ENCODE data around the gene ACOT11. TPM values are rescaled to one million over a fixed set of nuclear protein-coding genes. Genes with fewer than 3 reads are reported as not detected.
"Not testable (repeated sequence)": the region's sequence is repeated elsewhere in the genome, so short reads cannot be mapped to it uniquely, and the experiment has no call there.

Gene ACOT11
- total RNA-seq, 1 donor from 2014 or later, result 1.7 TPM

DNA sequence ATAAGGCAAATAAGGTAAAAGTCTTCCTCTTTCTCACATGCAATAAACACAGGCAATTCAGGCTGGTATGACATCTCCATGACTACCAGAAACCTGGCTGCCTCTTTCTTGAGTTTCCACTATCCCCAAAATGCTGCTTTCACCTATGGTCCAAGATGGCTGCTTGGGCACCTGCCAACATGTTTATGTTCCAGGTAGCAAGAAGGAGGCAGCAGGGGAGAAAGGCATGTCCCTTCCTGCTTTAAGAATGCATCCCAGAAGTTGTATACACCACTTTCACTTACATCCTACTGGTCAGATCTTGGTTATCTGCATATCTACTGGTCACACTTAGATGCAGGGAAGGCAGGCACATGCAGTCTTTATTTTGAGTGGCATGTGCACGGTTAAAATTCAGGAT lies 19.4 kb upstream of the ACOT11 start:
- no peak overlapping the region for H3K27ac Mint-ChIP-seq
- TF ChIP-seq, protein P1, sequence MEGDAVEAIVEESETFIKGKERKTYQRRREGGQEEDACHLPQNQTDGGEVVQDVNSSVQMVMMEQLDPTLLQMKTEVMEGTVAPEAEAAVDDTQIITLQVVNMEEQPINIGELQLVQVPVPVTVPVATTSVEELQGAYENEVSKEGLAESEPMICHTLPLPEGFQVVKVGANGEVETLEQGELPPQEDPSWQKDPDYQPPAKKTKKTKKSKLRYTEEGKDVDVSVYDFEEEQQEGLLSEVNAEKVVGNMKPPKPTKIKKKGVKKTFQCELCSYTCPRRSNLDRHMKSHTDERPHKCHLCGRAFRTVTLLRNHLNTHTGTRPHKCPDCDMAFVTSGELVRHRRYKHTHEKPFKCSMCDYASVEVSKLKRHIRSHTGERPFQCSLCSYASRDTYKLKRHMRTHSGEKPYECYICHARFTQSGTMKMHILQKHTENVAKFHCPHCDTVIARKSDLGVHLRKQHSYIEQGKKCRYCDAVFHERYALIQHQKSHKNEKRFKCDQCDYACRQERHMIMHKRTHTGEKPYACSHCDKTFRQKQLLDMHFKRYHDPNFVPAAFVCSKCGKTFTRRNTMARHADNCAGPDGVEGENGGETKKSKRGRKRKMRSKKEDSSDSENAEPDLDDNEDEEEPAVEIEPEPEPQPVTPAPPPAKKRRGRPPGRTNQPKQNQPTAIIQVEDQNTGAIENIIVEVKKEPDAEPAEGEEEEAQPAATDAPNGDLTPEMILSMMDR (IDR thresholded peaks at IDR 0.05; ENCODE audit: unreplicated experiment), result no peak
- DNase-seq (ENCODE audit: low spot score, unreplicated experiment), result no peak
- no peak overlapping the region for H3K4me3 Mint-ChIP-seq (ENCODE audit: low read depth)
- H3K36me3 Mint-ChIP-seq (ENCODE audit: insufficient read depth), result no peaks in the 10 kb centered on the region
- H3K9me3 Mint-ChIP-seq (ENCODE audit: low read depth), result no peaks in the 10 kb centered on the region
- no peaks in the 10 kb centered on the region for H3K27me3 Mint-ChIP-seq
- H3K4me1 Mint-ChIP-seq (ENCODE audit: low read depth), result no peaks in the 10 kb centered on the region

DNA sequence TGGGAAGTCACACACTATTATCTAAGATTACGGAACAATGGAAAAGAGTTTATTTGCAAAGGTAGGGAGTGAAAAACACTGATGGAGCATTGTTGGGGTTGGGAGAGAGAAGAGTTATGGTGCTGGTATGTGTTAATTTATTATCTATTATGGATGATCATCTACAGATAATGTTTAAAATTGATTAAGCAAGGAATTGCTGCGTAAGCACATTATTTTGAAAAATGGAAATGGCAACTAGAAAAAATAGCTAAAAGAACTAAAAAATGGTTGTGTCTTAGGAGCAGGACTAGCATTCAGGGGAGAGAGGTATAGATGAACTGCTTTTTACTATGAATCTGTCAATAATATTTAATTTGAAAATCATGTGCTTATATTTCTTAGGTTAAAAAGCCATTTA lies 16.0 kb upstream of the ACOT11 start:
- no peak overlapping the region for H3K4me3 Mint-ChIP-seq (ENCODE audit: low read depth)
- peaks cover 4% of the 10 kb centered on the region for H3K27me3 Mint-ChIP-seq
- H3K27ac Mint-ChIP-seq, result no peak overlapping the region
- TF ChIP-seq, protein P1 (IDR thresholded peaks at IDR 0.05; ENCODE audit: unreplicated experiment), result no peak
- H3K36me3 Mint-ChIP-seq (ENCODE audit: insufficient read depth), result no peaks in the 10 kb centered on the region
- no peaks in the 10 kb centered on the region for H3K4me1 Mint-ChIP-seq (ENCODE audit: low read depth)
- H3K9me3 Mint-ChIP-seq (ENCODE audit: low read depth), result no peaks in the 10 kb centered on the region
- DNase-seq (ENCODE audit: low spot score, unreplicated experiment), result no peak

DNA sequence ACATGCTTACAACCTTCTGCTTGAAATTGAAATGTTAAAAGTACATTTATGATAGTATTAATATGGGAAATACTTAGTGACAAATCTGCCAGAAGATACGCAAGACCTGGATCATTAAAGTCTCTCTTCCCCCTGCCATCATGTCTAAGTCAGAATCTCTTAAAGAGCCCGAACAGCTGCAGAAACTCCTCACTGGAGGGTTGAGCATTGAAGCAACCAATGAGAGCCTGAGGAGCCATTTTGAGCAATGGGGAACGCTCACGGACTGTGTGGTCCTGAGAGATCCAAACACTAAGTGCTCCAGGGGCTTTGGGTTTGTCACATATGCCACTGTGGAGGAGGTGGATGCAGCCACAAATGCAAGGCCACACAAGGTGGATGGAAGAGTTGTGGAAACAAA lies 11.4 kb upstream of the ACOT11 start:
- H3K36me3 Mint-ChIP-seq (ENCODE audit: insufficient read depth); H3K4me3 Mint-ChIP-seq (ENCODE audit: low read depth); DNase-seq (ENCODE audit: low spot score, unreplicated experiment); H3K4me1 Mint-ChIP-seq (ENCODE audit: low read depth); H3K27ac Mint-ChIP-seq; H3K9me3 Mint-ChIP-seq (ENCODE audit: low read depth): not testable (repeated sequence)
- H3K27me3 Mint-ChIP-seq, result peaks cover 16% of the 10 kb centered on the region

DNA sequence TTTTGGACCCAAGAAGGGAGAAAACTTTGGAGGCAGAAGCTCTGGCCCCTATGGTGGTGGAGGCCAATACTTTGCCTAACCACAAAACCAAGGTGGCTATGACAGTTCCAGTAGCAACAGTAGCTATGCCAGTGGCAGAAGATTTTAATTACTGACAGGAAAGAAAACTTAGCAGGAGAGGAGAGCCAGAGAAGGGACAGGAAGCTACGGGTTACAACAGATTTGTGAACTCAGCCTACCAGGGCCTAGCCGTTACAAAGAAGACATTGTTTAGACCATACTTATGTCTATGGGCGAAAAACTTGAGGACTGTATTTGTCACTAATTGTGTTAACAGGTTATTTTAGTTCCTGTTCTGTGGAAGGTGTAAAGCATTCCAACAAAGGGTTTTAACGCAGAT lies 10.4 kb upstream of the ACOT11 start:
- H3K4me1 Mint-ChIP-seq (ENCODE audit: low read depth), result no peaks in the 10 kb centered on the region
- H3K27ac Mint-ChIP-seq, result no peak overlapping the region
- H3K27me3 Mint-ChIP-seq, result peaks cover 19% of the 10 kb centered on the region
- TF ChIP-seq, protein P1 (IDR thresholded peaks at IDR 0.05; ENCODE audit: unreplicated experiment), result no peak
- no peaks in the 10 kb centered on the region for H3K9me3 Mint-ChIP-seq (ENCODE audit: low read depth)
- no peaks in the 10 kb centered on the region for H3K36me3 Mint-ChIP-seq (ENCODE audit: insufficient read depth)
- DNase-seq (ENCODE audit: low spot score, unreplicated experiment), result no peak
- no peak overlapping the region for H3K4me3 Mint-ChIP-seq (ENCODE audit: low read depth)

DNA sequence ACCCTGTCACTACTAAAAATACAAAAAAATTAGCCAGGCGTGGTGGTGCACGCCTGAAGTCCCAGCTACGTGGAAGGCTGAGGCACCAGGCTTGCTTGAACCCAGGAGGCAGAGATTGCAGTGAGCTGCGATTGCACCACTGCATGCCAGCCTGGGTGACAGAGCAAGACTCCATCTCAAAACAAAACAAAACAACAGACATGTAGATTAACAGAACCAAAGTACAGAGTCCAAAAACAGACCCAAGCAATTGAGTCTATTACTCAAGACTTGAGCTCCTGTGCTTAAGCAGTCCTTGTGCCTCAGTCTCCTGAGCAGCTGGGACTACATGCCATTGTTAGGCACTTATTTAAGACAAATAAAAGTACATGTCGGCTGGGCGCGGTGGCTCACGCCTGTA lies 9.5 kb upstream of the ACOT11 start:
- no peaks in the 10 kb centered on the region for H3K36me3 Mint-ChIP-seq (ENCODE audit: insufficient read depth)
- peaks cover 26% of the 10 kb centered on the region for H3K27me3 Mint-ChIP-seq
- TF ChIP-seq, protein P1 (IDR thresholded peaks at IDR 0.05; ENCODE audit: unreplicated experiment), result no peak
- H3K9me3 Mint-ChIP-seq (ENCODE audit: low read depth), result no peaks in the 10 kb centered on the region
- peaks cover 5% of the 10 kb centered on the region for H3K4me1 Mint-ChIP-seq (ENCODE audit: low read depth)
- no peak overlapping the region for H3K4me3 Mint-ChIP-seq (ENCODE audit: low read depth)
- no peak overlapping the region for H3K27ac Mint-ChIP-seq
- no peak for DNase-seq (ENCODE audit: low spot score, unreplicated experiment)

DNA sequence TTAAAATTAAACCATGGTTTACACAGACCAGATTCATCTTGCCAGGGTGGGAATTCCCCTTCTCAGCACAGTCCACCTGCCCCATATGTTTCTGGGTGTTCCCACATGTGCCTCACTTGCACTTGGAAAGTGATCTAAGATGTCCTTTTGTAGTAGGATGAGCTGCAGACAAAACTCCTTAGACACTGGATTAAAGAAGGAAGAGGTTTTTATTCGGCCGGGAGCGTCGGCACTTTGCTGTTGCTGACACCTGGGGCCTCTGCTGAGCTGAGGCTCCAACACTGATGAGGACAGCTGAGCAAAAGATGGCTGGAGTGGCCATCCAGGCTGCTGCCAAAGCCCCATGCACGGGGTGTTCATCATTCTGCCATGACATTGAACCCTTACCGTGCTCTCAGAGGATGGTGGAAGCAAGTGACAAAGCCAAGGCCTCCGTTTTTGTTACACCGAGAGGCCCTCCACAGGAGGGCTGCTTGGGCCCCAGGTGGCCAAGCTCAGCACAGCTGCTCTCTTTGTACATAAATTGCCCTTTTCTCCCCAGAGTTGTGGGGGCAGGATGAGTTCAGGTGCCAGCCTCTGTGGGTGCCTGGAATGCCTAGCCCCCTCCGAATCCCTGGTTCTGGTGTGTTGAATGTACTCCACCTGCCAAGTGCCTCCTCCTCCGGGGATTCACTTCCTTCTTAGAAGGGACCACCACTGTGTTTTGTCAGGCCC lies 7.3 kb upstream of the ACOT11 start:
- no peak for DNase-seq (ENCODE audit: low spot score, unreplicated experiment)
- Mint-ChIP-seq H3K9me3 (ENCODE audit: low read depth) (no peaks in the 10 kb centered on the region), H3K27me3 (peaks cover 36% of the 10 kb centered on the region), H3K27ac (no peak overlapping the region), H3K4me1 (ENCODE audit: low read depth) (peaks cover 5% of the 10 kb centered on the region), H3K36me3 (ENCODE audit: insufficient read depth) (no peaks in the 10 kb centered on the region), H3K4me3 (ENCODE audit: low read depth) (no peak overlapping the region)
- TF ChIP-seq, protein P1 (IDR thresholded peaks at IDR 0.05; ENCODE audit: unreplicated experiment), result no peak

Measured in progenitor cell of endocrine pancreas (in vitro differentiated cells).